WTC11 (cell line): ENCODE data around the gene KTI12. TPM values are rescaled to one million over a fixed set of nuclear protein-coding genes. Genes with fewer than 3 reads are reported as not detected.

Experiments used
- ATAC-seq: fragments of 200-7000 bp; cut with Tn5 transposase; 2 replicates; pipeline ENCODE4 v1.10.0; 2021; ENCODE audit warnings: mild to moderate bottlenecking, moderate library complexity
- CTCF ChIA-PET: fragments of 300-600 bp; sonication (Branson Sonifier 250); formaldehyde crosslinking; loops from one replicate; lab custom pipeline; 2021; ENCODE audit warnings: antibody characterized with exemption; lab: Charles Lee
- POLR2A ChIA-PET: fragments of 350-600 bp; sonication (Branson Sonifier 250); formaldehyde crosslinking; loops from one replicate; lab custom pipeline; 2021; ENCODE audit warnings: antibody characterized with exemption; lab: Charles Lee
- DNase-seq: peaks from one replicate; pipeline ENCODE4 v3.0.0; 2021; ENCODE audit warnings: low spot score
- H3K27ac Mint-ChIP-seq: 2 replicates; pipeline ENCODE4 v1.8.0; 2021; ENCODE audit warnings: mixed read lengths
- H3K27me3 Mint-ChIP-seq: 2 replicates; pipeline ENCODE4 v1.8.0; 2021; ENCODE audit warnings: low read depth, mild to moderate bottlenecking, moderate library complexity, mixed read lengths
- H3K36me3 Mint-ChIP-seq: 2 replicates; pipeline ENCODE4 v1.8.0; 2021; ENCODE audit warnings: mixed read lengths
- H3K4me1 Mint-ChIP-seq: 2 replicates; pipeline ENCODE4 v1.8.0; 2022; ENCODE audit warnings: mixed read lengths
- H3K4me3 Mint-ChIP-seq: 2 replicates; pipeline ENCODE4 v1.8.0; 2021; ENCODE audit warnings: mild to moderate bottlenecking, moderate library complexity, mixed read lengths
- H3K9me3 Mint-ChIP-seq: 2 replicates; pipeline ENCODE4 v1.8.0; 2021; ENCODE audit warnings: mixed read lengths
- ATF2 ChIP-seq: sonication (generic); formaldehyde crosslinking; IDR thresholded peaks from 2 replicates; pipeline ENCODE4 v1.8.1; 2022; ENCODE audit warnings: low read depth, missing genetic modification reagents, borderline replicate concordance
- CREB1 ChIP-seq: sonication (generic); formaldehyde crosslinking; IDR thresholded peaks from 2 replicates; pipeline ENCODE4 v1.8.0; 2023; ENCODE audit warnings: mild to moderate bottlenecking, missing genetic modification reagents
- GRHL2 ChIP-seq: fragments of 250-450 bp; sonication (Bioruptor Pico); IDR thresholded peaks from 2 replicates; pipeline ENCODE4 v1.8.0; 2022; ENCODE audit warnings: mild to moderate bottlenecking, moderate library complexity; ENCODE audit not compliant: insufficient replicate concordance, severe bottlenecking
- HMGA2 ChIP-seq: fragments of 250-450 bp; sonication (Bioruptor Pico); IDR thresholded peaks from 2 replicates; pipeline ENCODE4 v1.4.0; 2021; ENCODE audit warnings: mild to moderate bottlenecking, moderate library complexity
- HMGXB4 ChIP-seq: sonication (generic); formaldehyde crosslinking; IDR thresholded peaks from 2 replicates; pipeline ENCODE4 v1.8.1; 2023; ENCODE audit warnings: mild to moderate bottlenecking, moderate library complexity, missing genetic modification reagents
- IRF1 ChIP-seq: sonication (generic); formaldehyde crosslinking; IDR thresholded peaks from 2 replicates; pipeline ENCODE4 v1.8.0; 2023; ENCODE audit warnings: missing genetic modification reagents
- JUN ChIP-seq: sonication (generic); formaldehyde crosslinking; IDR thresholded peaks from 2 replicates; pipeline ENCODE4 v1.8.0; 2023; ENCODE audit warnings: mild to moderate bottlenecking, missing genetic modification reagents
- MYBL2 ChIP-seq: sonication (generic); formaldehyde crosslinking; IDR thresholded peaks from 2 replicates; pipeline ENCODE4 v1.8.1; 2023; ENCODE audit warnings: mild to moderate bottlenecking, moderate library complexity, missing genetic modification reagents
- OVOL2 ChIP-seq: fragments of 250-450 bp; sonication (Bioruptor Pico); IDR thresholded peaks from 2 replicates; pipeline ENCODE4 v1.9.0; 2021; ENCODE audit warnings: mild to moderate bottlenecking, borderline replicate concordance
- PRDM15 ChIP-seq: sonication (generic); formaldehyde crosslinking; IDR thresholded peaks from 2 replicates; pipeline ENCODE4 v1.8.0; 2022; ENCODE audit warnings: missing genetic modification reagents
- TCF7 ChIP-seq: sonication (generic); formaldehyde crosslinking; IDR thresholded peaks from 2 replicates; pipeline ENCODE4 v1.8.0; 2022; ENCODE audit warnings: mild to moderate bottlenecking, low read depth, missing genetic modification reagents, moderate library complexity
- TP53 ChIP-seq: sonication (generic); formaldehyde crosslinking; IDR thresholded peaks from 2 replicates; pipeline ENCODE4 v1.8.1; 2023; ENCODE audit warnings: mild to moderate bottlenecking, missing genetic modification reagents
- ZBTB21 ChIP-seq: sonication (generic); formaldehyde crosslinking; IDR thresholded peaks from 2 replicates; pipeline ENCODE4 v1.8.1; 2023; ENCODE audit warnings: mild to moderate bottlenecking, missing genetic modification reagents, borderline replicate concordance
- ZNF138 ChIP-seq: sonication (generic); formaldehyde crosslinking; conservative IDR thresholded peaks from 2 replicates; pipeline ENCODE4 v1.8.1; 2022; ENCODE audit warnings: mild to moderate bottlenecking, moderate library complexity, missing genetic modification reagents
- ZNF232 ChIP-seq: sonication (generic); formaldehyde crosslinking; IDR thresholded peaks from 2 replicates; pipeline ENCODE4 v1.8.0; 2022; ENCODE audit warnings: mild to moderate bottlenecking, missing genetic modification reagents
- ZNF263 ChIP-seq: sonication (generic); formaldehyde crosslinking; IDR thresholded peaks from 2 replicates; pipeline ENCODE4 v1.8.1; 2022; ENCODE audit warnings: low read depth, mild to moderate bottlenecking, moderate library complexity, missing genetic modification reagents
- ZNF423 ChIP-seq: fragments of 250-450 bp; sonication (Bioruptor Pico); IDR thresholded peaks from 2 replicates; pipeline ENCODE4 v2.1.2; 2022; ENCODE audit warnings: mild to moderate bottlenecking, moderate library complexity
- ZSCAN18 ChIP-seq: fragments of 250-450 bp; sonication (Bioruptor Pico); IDR thresholded peaks from 2 replicates; pipeline ENCODE4 v2.1.2; 2022; ENCODE audit warnings: mild to moderate bottlenecking, moderate library complexity
- total RNA-seq: library from RNA; stranded (reverse); gene quantifications from 3 replicates; pipeline ENCODE4 v1.2.3, GENCODE V29; 2021

Gene KTI12
- total RNA-seq, 1 experiment from 2014 or later = 10.1 TPM

- ATAC-seq (peak; percentile 43), DNase-seq (peak; percentile 50)
- Mint-ChIP-seq H3K9me3 (no peaks in the 10 kb centered on the region), H3K27me3 (peaks cover 12% of the 10 kb centered on the region), H3K4me1 (peaks cover 26% of the 10 kb centered on the region), H3K27ac (no peak overlapping the region), H3K36me3 (peaks cover 6% of the 10 kb centered on the region; the same call in 1 of the 2 replicates), H3K4me3 (peak overlapping the region; percentile 82)
- CTCF ChIA-PET = interaction anchor here (0.7 to 1.3 kb wide), 3 partner anchors 12 to 93 kb away, joined by 3 to 6 read pairs (median 4); no protein-coding TSS in a partner anchor
- POLR2A ChIA-PET = interaction anchor here (0.6 to 1.2 kb wide), 3 partner anchors 16 to 381 kb away, joined by 3 to 7 read pairs (median 4); partner anchors contain the start of genes BTF3L4 and TXNDC12
- TF ChIP-seq IRF1 (no peak), OVOL2 (CRISPR knock-in tag) (no peak), PRDM15 (no peak), ZNF138 (CRISPR knock-in tag) (no peak), HMGA2 (CRISPR knock-in tag) (no peak), ATF2 (no peak)
These were observed 43.8 kb downstream of the KTI12 start for GRCh38 chr1:51989582-51990477.

- Mint-ChIP-seq H3K4me1 (peaks cover 26% of the 10 kb centered on the region), H3K9me3 (no peaks in the 10 kb centered on the region), H3K27me3 (peaks cover 12% of the 10 kb centered on the region), H3K4me3 (peak overlapping the region; percentile 82), H3K27ac (no peak overlapping the region), H3K36me3 (peaks cover 6% of the 10 kb centered on the region; the same call in 1 of the 2 replicates)
- ChIA-PET POLR2A (no interaction called here), CTCF (no interaction called here)
- DNase-seq (no peak), ATAC-seq (no peak)
- TF ChIP-seq ZNF232 (CRISPR knock-in tag) = no peak
- no peak for TF ChIP-seq ZBTB21 (CRISPR knock-in tag)
- no peak for TF ChIP-seq GRHL2 (CRISPR knock-in tag)
- no peak for TF ChIP-seq JUN
- TF ChIP-seq ATF2 = no peak
- no peak for TF ChIP-seq HMGXB4
- TF ChIP-seq TP53 (CRISPR knock-in tag) = no peak
- TF ChIP-seq TCF7 = no peak
- no peak for TF ChIP-seq MYBL2 (CRISPR knock-in tag)
- no peak for TF ChIP-seq ZSCAN18 (CRISPR knock-in tag)
- TF ChIP-seq CREB1 (CRISPR knock-in tag) = no peak
- TF ChIP-seq ZNF263 (CRISPR knock-in tag) = no peak
- TF ChIP-seq ZNF423 = no peak
These were observed 45.4 kb downstream of the KTI12 start for GRCh38 chr1:51988254-51988653.
